ENCODE measurements around the gene C11orf87.

C11orf87 gene

GRCh38 chr11:109421981-109422869 is at the start of gene C11orf87:
TSS of gene C11orf87 (plus strand) at chr11:109422190. CDS start at chr11:109423634, 1,444 bp downstream.
- DNase-seq (ENCODE audit: low spot score), result peak; percentile 82

GRCh38 chr11:109374032-109374431 is 48.0 kb upstream of the C11orf87 start:
- no peak for DNase-seq (ENCODE audit: low spot score)

GRCh38 chr11:109374441-109374840 is 47.5 kb upstream of the C11orf87 start:
- no peak for DNase-seq (ENCODE audit: low spot score)

GRCh38 chr11:109377039-109377742 is 44.8 kb upstream of the C11orf87 start:
- no peak for DNase-seq (ENCODE audit: low spot score)

GRCh38 chr11:109378034-109378433 is 44.0 kb upstream of the C11orf87 start:
- DNase-seq (ENCODE audit: low spot score), result no peak

- DNase-seq (ENCODE audit: low spot score), result no peak
Measured at GRCh38 chr11:109383306-109383705, 38.7 kb upstream of the C11orf87 start.

- no peak for DNase-seq (ENCODE audit: low spot score)
Measured at GRCh38 chr11:109384873-109385272, 37.1 kb upstream of the C11orf87 start.

- no peak for DNase-seq (ENCODE audit: low spot score)
Measured at GRCh38 chr11:109388982-109389381, 33.0 kb upstream of the C11orf87 start.

- DNase-seq (ENCODE audit: low spot score), result no peak
Measured at GRCh38 chr11:109390752-109391151, 31.2 kb upstream of the C11orf87 start.

- no peak for DNase-seq (ENCODE audit: low spot score)
Measured at GRCh38 chr11:109401545-109401944, 20.4 kb upstream of the C11orf87 start.

- no peak for DNase-seq (ENCODE audit: low spot score)
Measured at GRCh38 chr11:109405671-109406070, 16.3 kb upstream of the C11orf87 start.

GRCh38 chr11:109416601-109417000 is 5.4 kb upstream of the C11orf87 start:
- DNase-seq (ENCODE audit: low spot score), result no peak

- peak; percentile 61 for DNase-seq (ENCODE audit: low spot score)
Measured at GRCh38 chr11:109422870-109423465, 978 bp downstream of the C11orf87 start.

GRCh38 chr11:109423466-109424190 is 1.6 kb downstream of the C11orf87 start:
- DNase-seq (ENCODE audit: low spot score), result peak; percentile 54

GRCh38 chr11:109424901-109425300 is 2.9 kb downstream of the C11orf87 start:
- peak; percentile 64 for DNase-seq (ENCODE audit: low spot score)

GRCh38 chr11:109425554-109425953 is 3.6 kb downstream of the C11orf87 start:
- no peak for DNase-seq (ENCODE audit: low spot score)

- DNase-seq (ENCODE audit: low spot score), result no peak
Measured at GRCh38 chr11:109426442-109427240, 4.7 kb downstream of the C11orf87 start.

GRCh38 chr11:109432105-109432504 is 10.1 kb downstream of the C11orf87 start:
- DNase-seq (ENCODE audit: low spot score), result no peak

GRCh38 chr11:109433753-109434256 is 11.8 kb downstream of the C11orf87 start:
- no peak for DNase-seq (ENCODE audit: low spot score)

GRCh38 chr11:109435121-109435742 is 13.2 kb downstream of the C11orf87 start:
- DNase-seq (ENCODE audit: low spot score), result no peak

- no peak for DNase-seq (ENCODE audit: low spot score)
Measured at GRCh38 chr11:109439684-109440083, 17.7 kb downstream of the C11orf87 start.
